ENCODE data around the gene ZNF438. TPM values are rescaled to one million over a fixed set of nuclear protein-coding genes. Genes with fewer than 3 reads are reported as not detected.

Gene ZNF438
- total and polyA plus RNA-seq, 8 donors, result 9.6 to 20.1 (median 10.7) TPM

- ATAC-seq, result no peak
- H3K36me3 ChIP-seq, result peaks cover 0 to 13% of the 10 kb centered on the region in 2 donors
Measured at GRCh38 chr10:30993155-30993554, 38.5 kb downstream of the ZNF438 start.

GRCh38 chr10:30992681-30993080, 39.0 kb downstream of the ZNF438 start:
- DNase-seq (no peak), ATAC-seq (no peak)
- Histone ChIP-seq H3K36me3 (peaks cover 0 to 13% of the 10 kb centered on the region in 2 donors), H3K4me1 (peaks cover 0 to 50% of the 10 kb centered on the region in 2 donors), H3K9me3 (peaks cover 0 to 8% of the 10 kb centered on the region in 2 donors), H3K27me3 (no peaks in the 10 kb centered on the region), H3K4me3 (no peak overlapping the region), H3K27ac (peak overlapping the region; percentile 11 to 35)
- no peak for TF ChIP-seq CTCF (IDR thresholded peaks at IDR 0.05)
- intact Hi-C loops (cut with DNase I), result no loop called here

More at GRCh38 chr10:30993155-30993554, 38.5 kb downstream of the ZNF438 start:
- TF ChIP-seq CTCF (IDR thresholded peaks at IDR 0.05), result no peak
- no peak for DNase-seq
- peak overlapping the region; percentile 11 to 90 for H3K27ac ChIP-seq
- no peaks in the 10 kb centered on the region for H3K27me3 ChIP-seq
- peaks cover 0 to 51% of the 10 kb centered on the region in 2 donors for H3K4me1 ChIP-seq
- peaks cover 0 to 8% of the 10 kb centered on the region in 2 donors for H3K9me3 ChIP-seq
- no peak overlapping the region for H3K4me3 ChIP-seq
- intact Hi-C loops (cut with DNase I), result no loop called here

GRCh38 chr10:30991647-30992011, 40.0 kb downstream of the ZNF438 start:
- Histone ChIP-seq H3K4me1 (peaks cover 0 to 49% of the 10 kb centered on the region in 2 donors), H3K27me3 (no peaks in the 10 kb centered on the region), H3K4me3 (no peak overlapping the region), H3K36me3 (peaks cover 0 to 13% of the 10 kb centered on the region in 2 donors), H3K9me3 (peaks cover 0 to 8% of the 10 kb centered on the region in 2 donors), H3K27ac (peak overlapping the region in 1 of 2 donors; percentile 57)
- intact Hi-C loops (cut with DNase I), result no loop called here
- peak; percentile 36 for ATAC-seq
- no peak for TF ChIP-seq CTCF (IDR thresholded peaks at IDR 0.05)
- no peak for DNase-seq

GRCh38 chr10:30990971-30991646, 40.6 kb downstream of the ZNF438 start:
- peaks cover 0 to 55% of the 10 kb centered on the region in 2 donors for H3K4me1 ChIP-seq
- peaks cover 0 to 13% of the 10 kb centered on the region in 2 donors for H3K36me3 ChIP-seq
- peak overlapping the region in 1 of 2 donors; percentile 57 for H3K27ac ChIP-seq
- H3K4me3 ChIP-seq, result no peak overlapping the region
- ATAC-seq, result no peak
- DNase-seq, result no peak
- intact Hi-C loops (cut with DNase I), result no loop called here
- no peaks in the 10 kb centered on the region for H3K27me3 ChIP-seq
- no peak for TF ChIP-seq CTCF (IDR thresholded peaks at IDR 0.05)
- peaks cover 0 to 8% of the 10 kb centered on the region in 2 donors for H3K9me3 ChIP-seq

GRCh38 chr10:30990351-30990750, 41.3 kb downstream of the ZNF438 start:
- H3K4me1 ChIP-seq, result peaks cover 7 to 62% of the 10 kb centered on the region in 2 donors
- H3K9me3 ChIP-seq, result peaks cover 0 to 8% of the 10 kb centered on the region in 2 donors
- H3K4me3 ChIP-seq, result no peak overlapping the region
- no peak for TF ChIP-seq CTCF (IDR thresholded peaks at IDR 0.05)
- ATAC-seq (no peak), DNase-seq (no peak)
- peaks cover 0 to 13% of the 10 kb centered on the region in 2 donors for H3K36me3 ChIP-seq
- intact Hi-C loops (cut with DNase I), result no loop called here
- H3K27ac ChIP-seq, result no peak overlapping the region
- H3K27me3 ChIP-seq, result no peaks in the 10 kb centered on the region

Measured in left lung (tissue), 10 donors.